D341Med (cell line): ENCODE data around the gene HOXA5.

ENCODE experiments used
- DNase-seq: peaks from one replicate; pipeline ENCODE4 v3.0.0; 2012; ENCODE audit warnings: low spot score

HOXA5 gene

DNA sequence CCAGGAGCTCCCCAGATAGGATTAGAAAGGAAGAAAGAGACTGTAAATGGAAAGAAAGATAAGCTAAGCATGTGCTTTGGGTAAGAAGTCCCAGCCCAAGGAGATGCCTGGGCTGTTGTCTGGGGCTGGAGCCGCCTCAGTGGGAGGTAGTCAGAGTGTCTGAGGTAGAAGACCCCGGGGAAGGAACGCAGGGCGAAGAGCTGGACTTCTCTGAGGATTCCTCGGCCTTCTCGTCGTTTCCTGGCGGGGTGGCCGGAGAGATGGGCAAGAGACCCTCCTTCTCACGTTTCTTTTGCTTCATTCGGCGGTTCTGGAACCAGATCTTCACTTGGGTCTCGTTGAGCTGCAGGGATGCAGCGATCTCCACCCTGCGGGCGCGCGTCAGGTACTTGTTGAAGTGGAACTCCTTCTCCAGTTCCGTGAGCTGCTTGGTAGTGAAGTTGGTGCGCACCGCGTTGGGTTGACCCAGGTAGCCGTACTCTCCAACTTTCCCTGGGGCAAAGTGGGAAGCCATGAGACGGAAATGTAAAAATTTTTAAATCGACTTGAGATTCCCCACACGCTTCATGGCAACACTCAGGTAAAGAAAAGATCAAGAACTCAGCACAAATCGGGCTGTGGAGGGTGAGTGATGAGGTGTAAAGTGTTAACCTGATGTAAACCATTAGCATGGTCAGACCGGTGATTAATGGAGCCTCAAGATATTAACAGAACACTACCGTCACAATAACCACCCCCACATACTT lies 49.0 kb downstream of the HOXA5 start:
- no peak for DNase-seq

- DNase-seq = no peak
Observed at GRCh38 chr7:27093184-27093895, 50.1 kb downstream of the HOXA5 start.

DNA sequence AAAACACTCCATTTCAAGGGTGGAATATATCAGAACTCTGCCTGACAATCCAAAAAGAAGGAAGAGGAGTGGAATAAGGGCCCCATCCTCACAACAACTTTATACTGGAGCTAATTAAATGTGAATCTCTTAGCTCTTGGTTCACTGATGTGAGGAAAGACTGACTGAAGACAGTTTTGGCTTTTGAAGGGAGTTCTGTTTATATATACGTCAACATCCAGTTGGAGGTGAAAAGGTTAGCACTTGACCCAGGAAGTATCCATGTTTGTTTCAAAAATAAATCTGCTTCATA lies 50.7 kb downstream of the HOXA5 start:
- no peak for DNase-seq

DNA sequence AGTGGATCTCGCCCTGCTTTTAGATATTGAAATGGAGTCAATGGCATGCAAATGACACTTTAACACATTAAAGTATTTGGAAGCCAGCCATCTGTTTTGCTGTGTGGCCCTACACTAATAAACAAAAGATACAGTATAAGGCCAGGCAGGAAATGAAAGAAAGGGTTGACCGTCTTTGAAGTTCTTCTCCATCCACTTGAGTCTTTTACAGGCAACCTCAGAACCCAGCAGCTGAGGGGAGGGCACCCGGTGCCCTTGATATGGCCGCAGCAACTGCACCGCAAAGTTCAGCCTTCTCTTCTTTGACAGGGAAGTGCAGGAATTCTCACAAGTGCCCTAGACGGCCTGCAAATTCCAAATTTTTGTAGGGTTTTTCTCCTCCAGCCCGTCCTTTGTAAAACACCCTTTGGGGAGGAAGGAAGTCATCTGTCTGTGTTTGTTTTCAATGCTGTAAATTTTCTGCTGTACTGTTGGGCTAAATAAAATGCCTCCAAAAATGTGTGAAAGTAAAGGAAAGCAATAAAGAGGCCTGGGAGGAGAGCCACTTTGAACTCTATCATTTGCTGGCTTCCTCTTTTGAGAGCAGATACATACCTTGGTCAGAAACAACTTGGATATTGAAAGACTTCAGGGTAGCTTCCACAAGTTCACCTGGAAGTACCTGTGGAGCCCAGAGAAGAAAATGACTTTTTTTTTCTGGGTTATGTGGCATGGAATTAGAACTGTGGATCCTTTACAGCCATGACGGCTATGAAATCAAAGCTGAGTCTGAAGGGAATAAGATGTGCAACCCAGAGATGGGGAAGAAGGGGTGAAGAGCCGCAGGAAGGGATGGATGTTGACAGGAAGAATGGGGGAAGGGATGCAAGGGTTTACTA lies 51.3 kb downstream of the HOXA5 start:
- DNase-seq = no peak

DNA sequence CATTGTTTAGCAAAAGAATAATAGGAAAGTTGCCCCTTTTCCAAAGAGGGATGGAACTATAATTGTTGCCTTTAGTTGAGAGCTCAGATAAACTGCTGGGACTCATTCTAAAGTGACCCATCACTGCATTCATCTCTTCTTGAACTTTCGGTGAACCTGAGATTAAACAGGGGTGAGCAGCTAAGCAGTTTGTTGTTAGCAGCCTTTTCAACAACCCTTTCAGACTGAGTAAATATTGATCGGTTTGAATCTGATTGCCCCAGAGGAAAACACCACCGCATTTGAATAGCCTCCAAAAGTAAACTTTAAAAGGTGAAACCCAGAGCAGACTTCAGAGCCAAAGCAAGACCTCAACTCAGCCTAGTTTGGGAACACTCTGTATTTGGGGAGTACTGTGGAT lies 52.4 kb downstream of the HOXA5 start:
- no peak for DNase-seq
